Adrenal gland (tissue), 5 donors: ENCODE results near the gene ARRDC3.

ENCODE experiments used
- CTCF ChIP-seq, 6 experiments: fragments of 450-650 bp in 4 of 6; fragments of 200-600 bp in 2 of 6; sonication (generic) in 1 of 6; IDR thresholded peaks; 1 replicate in 5 of 6; 2 replicates in 1 of 6; pipeline versions ENCODE4 v1.5.1 to v1.8.0; 2016 to 2021; ENCODE audit warnings: antibody characterized with exemption in 6 of 6, mild to moderate bottlenecking in 2 of 6, moderate library complexity in 1 of 6
- POLR2A ChIP-seq, 2 donors: fragments of 450-650 bp; IDR thresholded peaks; one replicate each; pipeline ENCODE4 v1.6.1; 2017; ENCODE audit warnings: antibody characterized with exemption in 2 of 2, mild to moderate bottlenecking in 2 of 2, moderate library complexity in 1 of 2
- donor health status: DM: no; HTN: no; CAD: no.

GRCh38 chr5:91369480-91369879, 13.6 kb downstream of the ARRDC3 start:
- TF ChIP-seq CTCF (IDR thresholded peaks at IDR 0.05) (no peak), POLR2A (IDR thresholded peaks at IDR 0.05) (no peak)
